Colon (tissue), 2 donors: ENCODE measurements around the gene EXOG.

Experiments
- FAIRE-seq: peaks from 2 replicates; lab custom pipeline; 2012; peaks lifted over from hg19 to GRCh38; lab: Jason Lieb, UNC
- donor health status: control.
- donor health status: control.

EXOG gene

GRCh38 chr3:38545983-38546382 lies 49.8 kb downstream of the EXOG start:
- no peak for FAIRE-seq

GRCh38 chr3:38548154-38548931 lies 52.2 kb downstream of the EXOG start:
- no peak for FAIRE-seq

- no peak for FAIRE-seq
These were observed 52.9 kb downstream of the EXOG start for GRCh38 chr3:38549082-38549481.

- no peak for FAIRE-seq
These were observed 53.3 kb downstream of the EXOG start for GRCh38 chr3:38549486-38549885.

GRCh38 chr3:38549957-38550840 lies 54.1 kb downstream of the EXOG start:
- no peak for FAIRE-seq

- FAIRE-seq = no peak
These were observed 55.1 kb downstream of the EXOG start for GRCh38 chr3:38551026-38551832.

GRCh38 chr3:38552364-38552763 lies 56.2 kb downstream of the EXOG start:
- no peak for FAIRE-seq

DNA sequence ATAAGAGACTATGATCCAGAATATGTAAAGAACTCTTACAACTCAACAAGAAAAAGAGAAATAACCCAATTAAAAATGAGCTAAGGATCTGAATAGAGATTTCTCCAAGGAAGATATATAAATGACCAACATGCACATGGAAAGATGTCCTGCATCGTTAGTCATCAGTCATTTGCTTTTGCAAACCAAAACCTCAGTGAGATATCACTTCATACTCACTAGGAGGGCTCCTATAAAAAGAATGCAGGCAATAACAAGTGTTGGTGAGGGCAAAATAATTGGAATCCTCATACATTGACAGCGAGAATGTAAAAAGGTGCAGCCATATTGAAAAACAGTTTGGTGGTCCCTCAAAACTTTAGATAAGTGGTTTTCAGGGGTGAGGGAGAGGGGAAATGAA lies 56.9 kb downstream of the EXOG start:
- FAIRE-seq = no peak

GRCh38 chr3:38554127-38554827 lies 58.1 kb downstream of the EXOG start:
- no peak for FAIRE-seq

DNA sequence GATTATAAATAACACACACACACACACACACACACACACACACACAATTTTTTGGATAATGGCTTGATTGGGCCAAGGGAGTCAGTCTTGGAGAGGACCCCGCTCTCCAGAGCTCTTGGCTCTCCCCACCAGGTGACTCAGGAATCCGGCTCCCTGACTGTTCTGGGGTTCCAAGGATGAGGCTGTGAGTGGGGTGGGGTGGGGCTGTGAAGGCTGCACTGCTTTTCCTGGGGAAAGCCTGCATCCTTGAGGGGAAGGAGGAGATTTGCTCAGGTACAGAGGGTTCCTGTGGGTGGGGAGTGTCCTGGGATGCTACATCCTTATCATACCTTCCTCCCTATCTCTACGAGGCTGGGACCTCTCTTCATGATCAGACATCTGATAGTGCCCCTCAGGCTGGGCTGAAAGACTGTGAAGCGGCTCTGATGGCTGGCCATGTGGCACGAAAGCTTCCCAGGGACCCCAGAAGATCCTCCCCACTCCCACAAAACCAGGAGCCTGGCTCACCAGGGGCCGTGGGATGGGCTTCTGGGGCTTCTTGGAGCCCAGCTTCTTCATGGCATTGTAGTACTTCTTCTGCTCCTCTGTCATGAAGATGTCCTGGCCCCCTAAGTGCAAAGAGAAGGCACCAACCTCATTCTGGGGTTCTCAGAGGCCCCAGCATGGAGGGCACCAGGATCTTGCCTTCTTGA lies 59.2 kb downstream of the EXOG start:
- FAIRE-seq = no peak

DNA sequence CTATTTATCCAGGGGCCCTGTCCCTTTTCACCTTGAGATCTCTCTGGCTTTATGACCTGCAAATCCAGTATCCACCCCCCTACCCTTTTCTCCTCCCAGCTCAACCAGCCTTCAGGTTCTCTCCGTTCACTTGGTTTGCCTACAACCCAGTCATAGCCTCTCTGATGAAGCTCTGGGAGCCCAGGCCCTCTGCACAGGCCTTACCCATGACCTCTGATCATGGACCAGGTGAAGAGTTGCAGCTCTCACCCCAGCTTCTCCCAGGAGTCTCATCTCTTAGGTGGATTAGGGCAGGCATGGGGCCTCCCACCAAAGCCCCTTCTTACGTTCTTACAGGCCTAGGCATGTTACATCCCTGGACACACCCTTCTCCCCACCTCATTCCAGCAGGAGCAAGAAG lies 59.8 kb downstream of the EXOG start:
- FAIRE-seq = no peak

DNA sequence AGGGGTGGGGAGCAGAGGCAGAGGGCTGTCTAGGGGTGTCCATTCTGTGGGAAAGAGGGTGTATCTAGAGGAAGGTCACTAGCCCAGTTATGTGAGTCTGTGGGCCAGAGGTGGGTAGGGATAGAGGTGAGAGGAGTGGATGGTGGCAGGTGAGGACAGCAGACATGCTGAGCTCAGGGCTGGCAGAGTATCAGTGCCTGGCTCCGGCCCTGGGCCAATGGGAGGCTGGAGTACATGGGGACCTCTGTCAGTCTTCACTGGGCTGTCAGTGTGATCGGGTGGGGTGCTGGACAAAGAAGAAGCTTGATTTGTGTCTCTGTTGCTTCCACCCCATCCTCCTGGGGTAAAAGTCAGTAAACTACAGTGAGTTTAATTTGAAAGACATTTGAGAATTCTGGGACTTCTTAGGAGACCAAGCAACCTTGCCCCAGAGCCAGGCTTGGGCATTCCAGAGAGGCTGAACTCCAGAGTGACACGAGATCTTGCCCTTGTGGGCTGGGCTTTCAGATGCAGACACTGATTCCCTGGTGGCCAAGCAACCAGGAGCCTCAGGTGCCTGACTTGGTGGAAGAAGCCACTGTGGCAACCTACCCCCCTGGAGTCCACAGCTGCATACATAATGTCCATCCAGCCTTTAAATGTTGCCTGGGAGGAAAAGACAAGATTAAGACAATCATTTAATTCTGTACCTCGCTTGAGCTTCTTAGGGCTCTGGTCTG lies 60.7 kb downstream of the EXOG start:
- no peak for FAIRE-seq

DNA sequence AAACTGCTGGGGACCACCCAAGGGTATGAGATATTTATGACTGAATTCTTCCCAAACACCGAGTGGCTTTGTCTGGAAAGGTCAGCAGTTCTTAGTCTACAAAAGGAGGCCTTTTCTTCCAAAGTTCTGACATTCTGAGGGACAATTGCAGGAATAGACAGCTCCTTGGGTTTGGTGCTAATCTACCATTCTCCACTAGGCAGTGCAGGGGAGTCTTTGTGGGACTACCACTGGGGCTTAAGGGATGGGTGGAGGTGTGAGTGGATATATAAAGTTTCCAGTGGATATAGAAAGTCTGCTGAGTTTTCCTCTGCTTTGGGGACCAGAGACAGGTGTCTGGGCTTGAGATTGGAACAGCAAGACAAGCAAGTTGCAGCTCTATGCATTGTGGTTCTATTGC lies 62.7 kb downstream of the EXOG start:
- FAIRE-seq = no peak

- FAIRE-seq = no peak
These were observed 64.1 kb downstream of the EXOG start for GRCh38 chr3:38560284-38560683.

- no peak for FAIRE-seq
These were observed 65.0 kb downstream of the EXOG start for GRCh38 chr3:38560996-38561717.

- FAIRE-seq = no peak
These were observed 65.8 kb downstream of the EXOG start for GRCh38 chr3:38561746-38562466.

DNA sequence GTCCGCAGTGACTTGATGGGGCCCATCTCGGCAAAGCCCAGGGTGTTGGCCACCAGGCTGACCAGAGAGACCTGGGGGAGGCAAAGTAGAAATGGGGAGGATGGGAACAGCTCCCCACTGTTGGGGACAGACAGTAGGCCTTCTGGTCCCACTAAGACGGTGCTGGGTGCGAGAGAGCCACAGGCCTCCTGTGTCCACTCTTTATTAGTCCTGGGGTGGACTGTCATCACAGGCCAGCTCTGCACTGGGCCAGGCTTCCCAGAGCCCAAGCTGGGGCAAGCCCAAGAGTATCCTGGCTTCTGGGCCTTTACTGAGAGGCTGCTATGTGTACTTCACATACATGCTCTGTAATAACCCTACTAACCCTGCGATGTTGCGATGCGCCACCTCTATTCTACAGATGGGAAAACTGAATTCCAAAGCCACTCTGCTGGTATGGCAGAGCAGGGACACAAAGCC lies 66.4 kb downstream of the EXOG start:
- FAIRE-seq = no peak

- FAIRE-seq = no peak
These were observed 67.1 kb downstream of the EXOG start for GRCh38 chr3:38563070-38563885.
